ENCODE data around the gene RAB31. TPM values are rescaled to one million over a fixed set of nuclear protein-coding genes. Genes with fewer than 3 reads are reported as not detected.

The RAB31 gene
- total RNA-seq, 1 experiment from 2014 or later, result 2.3 TPM

- TF ChIP-seq, protein P1, sequence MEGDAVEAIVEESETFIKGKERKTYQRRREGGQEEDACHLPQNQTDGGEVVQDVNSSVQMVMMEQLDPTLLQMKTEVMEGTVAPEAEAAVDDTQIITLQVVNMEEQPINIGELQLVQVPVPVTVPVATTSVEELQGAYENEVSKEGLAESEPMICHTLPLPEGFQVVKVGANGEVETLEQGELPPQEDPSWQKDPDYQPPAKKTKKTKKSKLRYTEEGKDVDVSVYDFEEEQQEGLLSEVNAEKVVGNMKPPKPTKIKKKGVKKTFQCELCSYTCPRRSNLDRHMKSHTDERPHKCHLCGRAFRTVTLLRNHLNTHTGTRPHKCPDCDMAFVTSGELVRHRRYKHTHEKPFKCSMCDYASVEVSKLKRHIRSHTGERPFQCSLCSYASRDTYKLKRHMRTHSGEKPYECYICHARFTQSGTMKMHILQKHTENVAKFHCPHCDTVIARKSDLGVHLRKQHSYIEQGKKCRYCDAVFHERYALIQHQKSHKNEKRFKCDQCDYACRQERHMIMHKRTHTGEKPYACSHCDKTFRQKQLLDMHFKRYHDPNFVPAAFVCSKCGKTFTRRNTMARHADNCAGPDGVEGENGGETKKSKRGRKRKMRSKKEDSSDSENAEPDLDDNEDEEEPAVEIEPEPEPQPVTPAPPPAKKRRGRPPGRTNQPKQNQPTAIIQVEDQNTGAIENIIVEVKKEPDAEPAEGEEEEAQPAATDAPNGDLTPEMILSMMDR (IDR thresholded peaks at IDR 0.05; ENCODE audit: unreplicated experiment), result no peak
- Mint-ChIP-seq H3K4me1 (ENCODE audit: low read depth, unreplicated experiment) (no peaks in the 10 kb centered on the region), H3K27me3 (ENCODE audit: unreplicated experiment) (no peaks in the 10 kb centered on the region), H3K9me3 (ENCODE audit: low read depth, unreplicated experiment) (no peaks in the 10 kb centered on the region), H3K27ac (ENCODE audit: unreplicated experiment) (no peak overlapping the region), H3K36me3 (ENCODE audit: insufficient read depth, unreplicated experiment) (no peaks in the 10 kb centered on the region), H3K4me3 (ENCODE audit: low read depth, unreplicated experiment) (no peak overlapping the region)
- DNase-seq, result no peak
- no TSS peak for BruUV-seq (replicated peaks)
- intact Hi-C loops (cut with micrococcal nuclease; ENCODE audit: unreplicated experiment), result no loop called here
- CTCF ChIA-PET, result no interaction called here
Measured at GRCh38 chr18:9884532-9885140, 176.5 kb downstream of the RAB31 start.

DNA sequence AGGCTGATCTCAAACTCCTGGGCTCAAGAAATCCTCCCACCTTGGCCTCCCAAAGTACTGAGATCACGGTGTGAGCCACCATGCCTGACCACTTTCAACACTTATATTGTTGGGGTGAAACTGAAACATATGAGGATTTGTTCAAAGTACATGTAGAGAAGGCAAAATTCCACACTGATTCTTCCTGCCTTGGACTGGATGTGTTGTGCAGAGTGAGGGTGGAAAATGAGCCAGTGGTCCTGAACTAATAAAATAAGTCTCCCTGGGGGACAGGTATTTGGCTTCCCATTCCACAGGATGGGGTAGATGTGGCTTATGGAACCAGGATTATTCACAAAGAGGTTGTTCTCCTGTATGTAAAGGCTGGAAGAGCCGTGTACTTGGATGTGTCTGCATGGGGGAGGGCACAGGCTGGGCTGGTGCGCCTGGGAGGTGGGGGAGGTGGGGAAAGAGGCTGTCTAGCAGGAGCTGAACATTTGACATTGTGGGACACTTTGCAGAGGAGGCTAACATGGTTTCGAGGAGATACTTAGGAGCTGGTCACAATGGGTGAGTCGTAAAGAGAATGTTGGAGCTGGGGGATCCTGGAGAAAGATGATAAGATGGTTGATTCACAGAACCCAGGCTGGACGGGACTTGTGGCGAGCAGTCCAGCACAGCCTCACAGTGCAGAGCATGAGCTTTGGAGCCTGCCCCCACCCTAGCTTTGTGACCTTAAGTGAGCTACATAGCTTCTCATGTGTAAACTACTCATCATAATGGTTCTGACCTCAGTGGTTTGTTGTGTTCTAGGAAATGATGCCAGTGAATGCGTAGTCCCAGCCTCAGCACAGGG lies 177.3 kb downstream of the RAB31 start, which contains the start of gene TXNDC2:
Gene TXNDC2, plus strand, starts transcription at position 804 of the 835 bp plus-strand sequence. CDS start 708 bp downstream, outside the sequence.
- Mint-ChIP-seq H3K27me3 (ENCODE audit: unreplicated experiment) (no peaks in the 10 kb centered on the region), H3K4me1 (ENCODE audit: low read depth, unreplicated experiment) (no peaks in the 10 kb centered on the region), H3K36me3 (ENCODE audit: insufficient read depth, unreplicated experiment) (no peaks in the 10 kb centered on the region), H3K4me3 (ENCODE audit: low read depth, unreplicated experiment) (no peak within 1 kb of the TSS), H3K9me3 (ENCODE audit: low read depth, unreplicated experiment) (no peaks in the 10 kb centered on the region), H3K27ac (ENCODE audit: unreplicated experiment) (no peak within 1 kb of the TSS)
- CTCF ChIA-PET, result no interaction called here
- BruUV-seq (replicated peaks), result no TSS peak
- TF ChIP-seq, protein P1 (IDR thresholded peaks at IDR 0.05; ENCODE audit: unreplicated experiment), result no peak
- no peak for DNase-seq
- intact Hi-C loops (cut with micrococcal nuclease; ENCODE audit: unreplicated experiment), result no loop called here

DNA sequence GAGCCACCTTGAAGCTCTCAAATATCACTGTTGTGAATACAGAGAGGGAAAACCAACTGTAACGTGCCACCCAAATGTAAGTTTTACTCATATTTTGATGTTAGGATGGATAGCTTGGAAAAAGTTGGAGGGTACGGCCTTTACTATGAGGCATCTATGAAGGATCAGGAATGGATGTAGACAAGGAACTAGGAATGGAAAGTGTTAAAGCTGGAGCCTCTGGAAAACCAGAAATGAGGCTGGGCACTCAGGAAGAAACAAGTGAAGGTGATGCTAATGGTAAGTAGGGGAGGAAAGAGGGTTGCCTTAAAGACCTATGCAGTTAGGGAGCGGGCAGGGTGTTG lies 177.9 kb downstream of the RAB31 start:
- Mint-ChIP-seq H3K27me3 (ENCODE audit: unreplicated experiment) (no peaks in the 10 kb centered on the region), H3K36me3 (ENCODE audit: insufficient read depth, unreplicated experiment) (no peaks in the 10 kb centered on the region), H3K9me3 (ENCODE audit: low read depth, unreplicated experiment) (no peaks in the 10 kb centered on the region), H3K27ac (ENCODE audit: unreplicated experiment) (no peak overlapping the region), H3K4me1 (ENCODE audit: low read depth, unreplicated experiment) (no peaks in the 10 kb centered on the region), H3K4me3 (ENCODE audit: low read depth, unreplicated experiment) (no peak overlapping the region)
- intact Hi-C loops (cut with micrococcal nuclease; ENCODE audit: unreplicated experiment), result no loop called here
- no peak for DNase-seq
- TF ChIP-seq, protein P1 (IDR thresholded peaks at IDR 0.05; ENCODE audit: unreplicated experiment), result no peak
- no TSS peak for BruUV-seq (replicated peaks)
- CTCF ChIA-PET, result no interaction called here

GRCh38 chr18:9887992-9888391 lies 179.9 kb downstream of the RAB31 start:
- no peak overlapping the region for H3K27ac Mint-ChIP-seq (ENCODE audit: unreplicated experiment)
- CTCF ChIA-PET, result no interaction called here
- intact Hi-C loops (cut with micrococcal nuclease; ENCODE audit: unreplicated experiment), result no loop called here
- no peaks in the 10 kb centered on the region for H3K36me3 Mint-ChIP-seq (ENCODE audit: insufficient read depth, unreplicated experiment)
- H3K4me1 Mint-ChIP-seq (ENCODE audit: low read depth, unreplicated experiment), result no peaks in the 10 kb centered on the region
- H3K27me3 Mint-ChIP-seq (ENCODE audit: unreplicated experiment), result no peaks in the 10 kb centered on the region
- BruUV-seq (replicated peaks), result no TSS peak
- no peaks in the 10 kb centered on the region for H3K9me3 Mint-ChIP-seq (ENCODE audit: low read depth, unreplicated experiment)
- TF ChIP-seq, protein P1 (IDR thresholded peaks at IDR 0.05; ENCODE audit: unreplicated experiment), result no peak
- no peak overlapping the region for H3K4me3 Mint-ChIP-seq (ENCODE audit: low read depth, unreplicated experiment)
- DNase-seq, result no peak

All from Calu3 (cell line).